ENCODE data around the gene MCL1. TPM values are rescaled to one million over a fixed set of nuclear protein-coding genes. Genes with fewer than 3 reads are reported as not detected.

MCL1 gene
- total and polyA plus RNA-seq, 2 of the 13 experiments (the other 11 are each of a cell fraction or from before 2014, with no cell fraction given) = 69.5 to 125 TPM

DNA sequence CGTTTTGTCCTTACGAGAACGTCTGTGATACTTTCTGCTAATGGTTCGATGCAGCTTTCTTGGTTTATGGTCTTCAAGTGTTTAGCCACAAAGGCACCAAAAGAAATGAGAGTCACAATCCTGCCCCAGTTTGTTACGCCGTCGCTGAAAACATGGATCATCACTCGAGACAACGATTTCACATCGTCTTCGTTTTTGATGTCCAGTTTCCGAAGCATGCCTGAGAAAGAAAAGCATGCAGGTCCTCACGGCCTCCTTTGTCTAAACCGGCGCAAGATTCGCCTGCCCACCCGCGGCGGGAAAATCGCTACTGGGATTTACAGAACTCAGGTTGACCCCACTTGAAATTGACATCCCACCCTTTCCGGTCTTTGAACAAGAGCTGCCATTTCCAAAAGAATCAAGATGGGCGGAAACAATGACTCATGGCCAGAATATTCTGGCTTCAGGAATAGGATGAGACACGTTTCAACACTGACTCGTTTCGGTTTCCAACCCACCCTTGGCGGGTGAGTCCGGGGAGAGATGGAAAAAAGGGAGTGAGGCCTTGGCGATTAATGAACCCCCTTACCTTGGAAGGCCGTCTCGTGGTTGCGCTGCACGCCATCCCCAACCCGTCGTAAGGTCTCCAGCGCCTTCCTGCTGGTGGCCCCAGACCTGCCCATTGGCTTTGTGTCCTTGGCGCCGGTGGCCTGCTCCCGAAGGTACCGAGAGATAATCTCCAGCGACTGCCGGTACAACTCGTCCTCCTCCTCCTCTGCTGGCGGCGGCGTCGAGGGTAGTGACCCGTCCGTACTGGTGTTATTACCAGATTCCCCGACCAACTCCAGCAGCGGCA lies 919 bp downstream of the MCL1 start (continued):
- TF ChIP-seq, protein P1, sequence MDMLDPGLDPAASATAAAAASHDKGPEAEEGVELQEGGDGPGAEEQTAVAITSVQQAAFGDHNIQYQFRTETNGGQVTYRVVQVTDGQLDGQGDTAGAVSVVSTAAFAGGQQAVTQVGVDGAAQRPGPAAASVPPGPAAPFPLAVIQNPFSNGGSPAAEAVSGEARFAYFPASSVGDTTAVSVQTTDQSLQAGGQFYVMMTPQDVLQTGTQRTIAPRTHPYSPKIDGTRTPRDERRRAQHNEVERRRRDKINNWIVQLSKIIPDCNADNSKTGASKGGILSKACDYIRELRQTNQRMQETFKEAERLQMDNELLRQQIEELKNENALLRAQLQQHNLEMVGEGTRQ (IDR thresholded peaks at IDR 0.05; ENCODE audit: low read depth, low read length) = no peak
- TF ChIP-seq, protein P1 (CRISPR knock-in tag; IDR thresholded peaks at IDR 0.05; ENCODE audit: borderline replicate concordance) = no peak
- TF ChIP-seq, protein P2, sequence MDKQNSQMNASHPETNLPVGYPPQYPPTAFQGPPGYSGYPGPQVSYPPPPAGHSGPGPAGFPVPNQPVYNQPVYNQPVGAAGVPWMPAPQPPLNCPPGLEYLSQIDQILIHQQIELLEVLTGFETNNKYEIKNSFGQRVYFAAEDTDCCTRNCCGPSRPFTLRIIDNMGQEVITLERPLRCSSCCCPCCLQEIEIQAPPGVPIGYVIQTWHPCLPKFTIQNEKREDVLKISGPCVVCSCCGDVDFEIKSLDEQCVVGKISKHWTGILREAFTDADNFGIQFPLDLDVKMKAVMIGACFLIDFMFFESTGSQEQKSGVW (CRISPR knock-in tag; IDR thresholded peaks at IDR 0.05; ENCODE audit: borderline replicate concordance) = no peak
- TF ChIP-seq EHMT2 (IDR thresholded peaks at IDR 0.05; ENCODE audit: borderline replicate concordance, low read depth, low read length) (no peak), ZNF678 (CRISPR knock-in tag; IDR thresholded peaks at IDR 0.05) (no peak), ZNF501 (CRISPR knock-in tag; IDR thresholded peaks at IDR 0.05) (peak; percentile 72; the same call in 1 of the 2 replicates), ZNF530 (CRISPR knock-in tag; IDR thresholded peaks at IDR 0.05; ENCODE audit: low read depth) (no peak), NCOA2 (CRISPR knock-in tag; IDR thresholded peaks at IDR 0.05) (no peak), SNAI1 (CRISPR knock-in tag; IDR thresholded peaks at IDR 0.05; ENCODE audit: borderline replicate concordance) (no peak), ZNF484 (CRISPR knock-in tag; IDR thresholded peaks at IDR 0.05; ENCODE audit: borderline replicate concordance, low read depth) (no peak), ELF3 (CRISPR knock-in tag; IDR thresholded peaks at IDR 0.05) (0 out of 2 replicates have a peak, but pooled peaks have one; percentile 8), SATB2 (CRISPR knock-in tag; IDR thresholded peaks at IDR 0.05) (no peak), CHD4 (IDR thresholded peaks at IDR 0.05; ENCODE audit: borderline replicate concordance, low read length) (0 out of 2 replicates have a peak, but pooled peaks have one; percentile 18), TMF1 (CRISPR knock-in tag; IDR thresholded peaks at IDR 0.05; ENCODE audit: low read depth) (0 out of 2 replicates have a peak, but pooled peaks have one; percentile 2), ELF1 (CRISPR knock-in tag; IDR thresholded peaks at IDR 0.05) (0 out of 2 replicates have a peak, but pooled peaks have one; percentile 14), MEF2D (CRISPR knock-in tag; IDR thresholded peaks at IDR 0.05) (peak; percentile 43; the same call in 1 of the 2 replicates), ATF1 (CRISPR knock-in tag; IDR thresholded peaks at IDR 0.05) (no peak), NFATC3 (CRISPR knock-in tag; IDR thresholded peaks at IDR 0.05) (no peak), FOSL2 (CRISPR knock-in tag; IDR thresholded peaks at IDR 0.05) (peak; percentile 86), NR3C1 (CRISPR knock-in tag; IDR thresholded peaks at IDR 0.05) (no peak), SP1 (IDR thresholded peaks at IDR 0.05) (no peak), SP1 (CRISPR knock-in tag; IDR thresholded peaks at IDR 0.05) (no peak)
- TF ChIP-seq, protein P3, sequence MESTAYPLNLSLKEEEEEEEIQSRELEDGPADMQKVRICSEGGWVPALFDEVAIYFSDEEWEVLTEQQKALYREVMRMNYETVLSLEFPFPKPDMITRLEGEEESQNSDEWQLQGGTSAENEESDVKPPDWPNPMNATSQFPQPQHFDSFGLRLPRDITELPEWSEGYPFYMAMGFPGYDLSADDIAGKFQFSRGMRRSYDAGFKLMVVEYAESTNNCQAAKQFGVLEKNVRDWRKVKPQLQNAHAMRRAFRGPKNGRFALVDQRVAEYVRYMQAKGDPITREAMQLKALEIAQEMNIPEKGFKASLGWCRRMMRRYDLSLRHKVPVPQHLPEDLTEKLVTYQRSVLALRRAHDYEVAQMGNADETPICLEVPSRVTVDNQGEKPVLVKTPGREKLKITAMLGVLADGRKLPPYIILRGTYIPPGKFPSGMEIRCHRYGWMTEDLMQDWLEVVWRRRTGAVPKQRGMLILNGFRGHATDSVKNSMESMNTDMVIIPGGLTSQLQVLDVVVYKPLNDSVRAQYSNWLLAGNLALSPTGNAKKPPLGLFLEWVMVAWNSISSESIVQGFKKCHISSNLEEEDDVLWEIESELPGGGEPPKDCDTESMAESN (CRISPR knock-in tag; conservative IDR thresholded peaks at IDR 0.05) = no peak
- TF ChIP-seq, protein P4, sequence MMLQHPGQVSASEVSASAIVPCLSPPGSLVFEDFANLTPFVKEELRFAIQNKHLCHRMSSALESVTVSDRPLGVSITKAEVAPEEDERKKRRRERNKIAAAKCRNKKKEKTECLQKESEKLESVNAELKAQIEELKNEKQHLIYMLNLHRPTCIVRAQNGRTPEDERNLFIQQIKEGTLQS (CRISPR knock-in tag; IDR thresholded peaks at IDR 0.05) = 0 out of 2 replicates have a peak, but pooled peaks have one; percentile 17
- TF ChIP-seq, protein P5, sequence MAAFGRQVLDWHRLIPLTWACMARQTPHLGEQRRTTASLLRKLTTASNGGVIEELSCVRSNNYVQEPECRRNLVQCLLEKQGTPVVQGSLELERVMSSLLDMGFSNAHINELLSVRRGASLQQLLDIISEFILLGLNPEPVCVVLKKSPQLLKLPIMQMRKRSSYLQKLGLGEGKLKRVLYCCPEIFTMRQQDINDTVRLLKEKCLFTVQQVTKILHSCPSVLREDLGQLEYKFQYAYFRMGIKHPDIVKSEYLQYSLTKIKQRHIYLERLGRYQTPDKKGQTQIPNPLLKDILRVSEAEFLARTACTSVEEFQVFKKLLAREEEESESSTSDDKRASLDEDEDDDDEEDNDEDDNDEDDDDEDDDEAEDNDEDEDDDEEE (CRISPR knock-in tag; IDR thresholded peaks at IDR 0.05) = no peak
